WTC11 (cell line): ENCODE results near the gene AGBL1. TPM values are rescaled to one million over a fixed set of nuclear protein-coding genes. Genes with fewer than 3 reads are reported as not detected.

ENCODE experiments used
- ATAC-seq: fragments of 200-7000 bp; cut with Tn5 transposase; 2 replicates; pipeline ENCODE4 v1.10.0; 2021; ENCODE audit warnings: mild to moderate bottlenecking, moderate library complexity
- CTCF ChIA-PET: fragments of 300-600 bp; sonication (Branson Sonifier 250); formaldehyde crosslinking; loops from one replicate; lab custom pipeline; 2021; ENCODE audit warnings: antibody characterized with exemption; lab: Charles Lee
- POLR2A ChIA-PET: fragments of 350-600 bp; sonication (Branson Sonifier 250); formaldehyde crosslinking; loops from one replicate; lab custom pipeline; 2021; ENCODE audit warnings: antibody characterized with exemption; lab: Charles Lee
- DNase-seq: peaks from one replicate; pipeline ENCODE4 v3.0.0; 2021; ENCODE audit warnings: low spot score
- H3K27ac Mint-ChIP-seq: 2 replicates; pipeline ENCODE4 v1.8.0; 2021; ENCODE audit warnings: mixed read lengths
- H3K27me3 Mint-ChIP-seq: 2 replicates; pipeline ENCODE4 v1.8.0; 2021; ENCODE audit warnings: low read depth, mild to moderate bottlenecking, moderate library complexity, mixed read lengths
- H3K36me3 Mint-ChIP-seq: 2 replicates; pipeline ENCODE4 v1.8.0; 2021; ENCODE audit warnings: mixed read lengths
- H3K4me1 Mint-ChIP-seq: 2 replicates; pipeline ENCODE4 v1.8.0; 2022; ENCODE audit warnings: mixed read lengths
- H3K4me3 Mint-ChIP-seq: 2 replicates; pipeline ENCODE4 v1.8.0; 2021; ENCODE audit warnings: mild to moderate bottlenecking, moderate library complexity, mixed read lengths
- H3K9me3 Mint-ChIP-seq: 2 replicates; pipeline ENCODE4 v1.8.0; 2021; ENCODE audit warnings: mixed read lengths
- ELF4 ChIP-seq: sonication (generic); formaldehyde crosslinking; IDR thresholded peaks from 2 replicates; pipeline ENCODE4 v1.8.1; 2022; ENCODE audit warnings: low read depth, mild to moderate bottlenecking, moderate library complexity, missing genetic modification reagents
- ETV6 ChIP-seq: sonication (generic); formaldehyde crosslinking; IDR thresholded peaks from 2 replicates; pipeline ENCODE4 v1.8.1; 2022; ENCODE audit warnings: mild to moderate bottlenecking, missing genetic modification reagents
- IRF2 ChIP-seq: sonication (generic); formaldehyde crosslinking; IDR thresholded peaks from 2 replicates; pipeline ENCODE4 v1.8.0; 2022; ENCODE audit warnings: low read depth, missing genetic modification reagents, borderline replicate concordance
- KAT7 ChIP-seq: sonication (generic); formaldehyde crosslinking; IDR thresholded peaks from 2 replicates; pipeline ENCODE4 v1.8.1; 2023; ENCODE audit warnings: missing genetic modification reagents, mild to moderate bottlenecking, borderline replicate concordance
- MXD4 ChIP-seq: fragments of 250-450 bp; sonication (Bioruptor Pico); IDR thresholded peaks from 2 replicates; pipeline ENCODE4 v1.8.0; 2021; ENCODE audit warnings: mild to moderate bottlenecking, moderate library complexity, borderline replicate concordance
- NFE2L1 ChIP-seq: sonication (generic); formaldehyde crosslinking; IDR thresholded peaks from 2 replicates; pipeline ENCODE4 v1.8.1; 2023; ENCODE audit warnings: missing genetic modification reagents
- NFYB ChIP-seq: sonication (generic); formaldehyde crosslinking; conservative IDR thresholded peaks from 2 replicates; pipeline ENCODE4 v1.8.0; 2022; ENCODE audit warnings: low read depth, missing genetic modification reagents
- NR3C1 ChIP-seq: sonication (generic); formaldehyde crosslinking; conservative IDR thresholded peaks from 2 replicates; pipeline ENCODE4 v1.8.1; 2023; ENCODE audit warnings: low read depth, mild to moderate bottlenecking, missing genetic modification reagents
- OVOL2 ChIP-seq: fragments of 250-450 bp; sonication (Bioruptor Pico); IDR thresholded peaks from 2 replicates; pipeline ENCODE4 v1.9.0; 2021; ENCODE audit warnings: mild to moderate bottlenecking, borderline replicate concordance
- RELA ChIP-seq: sonication (generic); formaldehyde crosslinking; IDR thresholded peaks from 2 replicates; pipeline ENCODE4 v1.8.1; 2022; ENCODE audit warnings: missing genetic modification reagents, mild to moderate bottlenecking, borderline replicate concordance
- TCF7 ChIP-seq: sonication (generic); formaldehyde crosslinking; IDR thresholded peaks from 2 replicates; pipeline ENCODE4 v1.8.0; 2022; ENCODE audit warnings: mild to moderate bottlenecking, low read depth, missing genetic modification reagents, moderate library complexity
- TEAD1 ChIP-seq: sonication (generic); formaldehyde crosslinking; IDR thresholded peaks from 2 replicates; pipeline ENCODE4 v1.8.0; 2022; ENCODE audit warnings: mild to moderate bottlenecking, missing genetic modification reagents
- ZNF219 ChIP-seq: sonication (generic); formaldehyde crosslinking; IDR thresholded peaks from 2 replicates; pipeline ENCODE4 v1.8.0; 2023; ENCODE audit warnings: missing genetic modification reagents, mild to moderate bottlenecking, borderline replicate concordance
- ZNF263 ChIP-seq: sonication (generic); formaldehyde crosslinking; IDR thresholded peaks from 2 replicates; pipeline ENCODE4 v1.8.1; 2022; ENCODE audit warnings: low read depth, mild to moderate bottlenecking, moderate library complexity, missing genetic modification reagents
- total RNA-seq: library from RNA; stranded (reverse); gene quantifications from 3 replicates; pipeline ENCODE4 v1.2.3, GENCODE V29; 2021
- TF ChIP-seq, protein P1 (sequence below): sonication (generic); formaldehyde crosslinking; IDR thresholded peaks from 2 replicates; pipeline ENCODE4 v1.8.1; 2022; ENCODE audit warnings: low read depth, mild to moderate bottlenecking, moderate library complexity, missing genetic modification reagents, borderline replicate concordance
- TF ChIP-seq, protein P2 (sequence below): sonication (generic); formaldehyde crosslinking; IDR thresholded peaks from 2 replicates; pipeline ENCODE4 v1.8.1; 2023; ENCODE audit warnings: mild to moderate bottlenecking, missing genetic modification reagents, moderate library complexity
- TF ChIP-seq, protein P3 (sequence below): sonication (generic); formaldehyde crosslinking; conservative IDR thresholded peaks from 2 replicates; pipeline ENCODE4 v1.8.1; 2023; ENCODE audit warnings: mild to moderate bottlenecking, low read depth, missing genetic modification reagents, moderate library complexity
- TF ChIP-seq, protein P4 (sequence below): sonication (generic); formaldehyde crosslinking; IDR thresholded peaks from 2 replicates; pipeline ENCODE4 v1.8.0; 2022; ENCODE audit warnings: missing genetic modification reagents
- TF ChIP-seq, protein P5 (sequence below): fragments of 250-450 bp; sonication (Bioruptor Pico); IDR thresholded peaks from 2 replicates; pipeline ENCODE4 v1.8.0; 2021; ENCODE audit warnings: mild to moderate bottlenecking

AGBL1 gene
- total RNA-seq, 1 experiment from 2014 or later = not detected

DNA sequence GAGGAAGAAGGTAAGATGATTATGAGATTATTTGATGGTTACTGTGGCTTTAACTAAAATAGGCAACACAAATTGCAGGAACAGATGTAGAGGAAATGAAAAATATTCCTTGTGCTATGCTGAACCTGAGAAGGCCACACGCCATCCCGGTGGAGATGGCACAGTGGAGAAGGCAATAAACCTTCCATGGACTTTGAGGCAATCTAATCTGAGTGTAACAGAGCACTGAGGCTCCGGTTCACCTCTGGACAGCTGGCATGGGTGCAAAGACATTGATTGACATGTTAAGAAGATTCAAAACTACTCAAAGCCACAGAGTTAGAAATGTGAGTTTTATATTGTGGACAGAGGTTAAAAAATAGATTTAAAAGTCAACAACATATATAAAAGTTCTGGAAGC, 535.7 kb downstream of the AGBL1 start:
- Mint-ChIP-seq H3K4me3 (no peak overlapping the region), H3K36me3 (peaks cover 12% of the 10 kb centered on the region), H3K27me3 (no peaks in the 10 kb centered on the region; the same call in 1 of the 2 replicates), H3K27ac (no peak overlapping the region), H3K9me3 (peaks cover 22% of the 10 kb centered on the region), H3K4me1 (peaks cover 40% of the 10 kb centered on the region)
- no peak for TF ChIP-seq NFYB (CRISPR knock-in tag)
- TF ChIP-seq NFE2L1 (CRISPR knock-in tag) = no peak
- no peak for TF ChIP-seq MXD4 (CRISPR knock-in tag)
- no peak for TF ChIP-seq RELA (CRISPR knock-in tag)
- no peak for TF ChIP-seq ZNF219 (CRISPR knock-in tag)
- TF ChIP-seq ZNF263 = no peak
- TF ChIP-seq ETV6 (CRISPR knock-in tag) = no peak
- TF ChIP-seq, protein P1, sequence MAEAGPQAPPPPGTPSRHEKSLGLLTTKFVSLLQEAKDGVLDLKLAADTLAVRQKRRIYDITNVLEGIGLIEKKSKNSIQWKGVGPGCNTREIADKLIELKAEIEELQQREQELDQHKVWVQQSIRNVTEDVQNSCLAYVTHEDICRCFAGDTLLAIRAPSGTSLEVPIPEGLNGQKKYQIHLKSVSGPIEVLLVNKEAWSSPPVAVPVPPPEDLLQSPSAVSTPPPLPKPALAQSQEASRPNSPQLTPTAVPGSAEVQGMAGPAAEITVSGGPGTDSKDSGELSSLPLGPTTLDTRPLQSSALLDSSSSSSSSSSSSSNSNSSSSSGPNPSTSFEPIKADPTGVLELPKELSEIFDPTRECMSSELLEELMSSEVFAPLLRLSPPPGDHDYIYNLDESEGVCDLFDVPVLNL = no peak
- ATAC-seq (no peak), DNase-seq (no peak)
- ChIA-PET CTCF (no interaction called here), POLR2A (no interaction called here)

DNA sequence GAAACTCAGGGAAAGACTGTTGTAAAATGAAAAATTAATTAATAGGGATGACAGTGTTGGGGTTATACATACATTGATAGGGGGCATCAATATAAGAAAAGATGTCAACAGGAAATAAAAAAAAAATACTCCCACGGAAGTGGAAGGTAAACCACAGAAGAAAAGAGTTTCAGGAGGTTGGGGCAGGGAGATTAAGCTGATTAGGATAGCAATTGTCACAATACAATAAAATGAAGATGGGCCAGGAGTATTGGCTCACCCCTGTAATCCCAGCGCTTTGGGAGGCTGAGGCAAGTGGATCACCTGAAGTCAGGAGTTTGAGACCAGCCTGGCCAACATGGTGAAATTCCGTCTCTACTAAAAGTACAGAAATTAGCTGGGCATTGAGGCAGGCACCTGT, 536.1 kb downstream of the AGBL1 start:
- ATAC-seq (no peak), DNase-seq (no peak)
- peaks cover 12% of the 10 kb centered on the region for H3K36me3 Mint-ChIP-seq
- no peak overlapping the region for H3K4me3 Mint-ChIP-seq
- POLR2A ChIA-PET = no interaction called here
- no peak overlapping the region for H3K27ac Mint-ChIP-seq
- H3K27me3 Mint-ChIP-seq = no peaks in the 10 kb centered on the region; the same call in 1 of the 2 replicates
- peaks cover 22% of the 10 kb centered on the region for H3K9me3 Mint-ChIP-seq
- CTCF ChIA-PET = no interaction called here
- H3K4me1 Mint-ChIP-seq = peaks cover 40% of the 10 kb centered on the region
- no peak for TF ChIP-seq TEAD1 (CRISPR knock-in tag)
- TF ChIP-seq ELF4 (CRISPR knock-in tag) = no peak
- TF ChIP-seq, protein P2, sequence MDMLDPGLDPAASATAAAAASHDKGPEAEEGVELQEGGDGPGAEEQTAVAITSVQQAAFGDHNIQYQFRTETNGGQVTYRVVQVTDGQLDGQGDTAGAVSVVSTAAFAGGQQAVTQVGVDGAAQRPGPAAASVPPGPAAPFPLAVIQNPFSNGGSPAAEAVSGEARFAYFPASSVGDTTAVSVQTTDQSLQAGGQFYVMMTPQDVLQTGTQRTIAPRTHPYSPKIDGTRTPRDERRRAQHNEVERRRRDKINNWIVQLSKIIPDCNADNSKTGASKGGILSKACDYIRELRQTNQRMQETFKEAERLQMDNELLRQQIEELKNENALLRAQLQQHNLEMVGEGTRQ (CRISPR knock-in tag) = no peak

DNA sequence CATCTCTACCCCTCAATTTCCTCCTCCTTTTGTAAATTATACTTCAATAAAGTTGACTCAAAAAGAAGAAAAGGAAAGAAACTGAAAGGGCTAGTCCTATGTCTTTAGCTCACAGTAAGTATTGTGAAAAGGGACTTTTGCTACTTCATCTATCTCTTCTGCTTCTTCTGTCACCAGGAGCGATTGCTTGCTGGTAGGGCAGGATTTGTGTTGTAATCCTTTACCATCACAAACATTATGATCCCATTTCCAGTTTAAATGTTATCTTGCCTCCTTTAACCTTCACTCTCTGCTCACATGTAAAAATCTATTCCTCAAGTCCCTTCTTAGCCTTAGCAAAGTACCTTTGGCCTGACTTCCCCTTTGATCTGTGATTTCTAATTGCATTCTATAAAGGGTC, 537.1 kb downstream of the AGBL1 start:
- H3K4me1 Mint-ChIP-seq = peaks cover 37% of the 10 kb centered on the region
- H3K36me3 Mint-ChIP-seq = peaks cover 12% of the 10 kb centered on the region
- H3K27ac Mint-ChIP-seq = no peak overlapping the region
- H3K9me3 Mint-ChIP-seq = peaks cover 22% of the 10 kb centered on the region
- DNase-seq (no peak), ATAC-seq (no peak)
- POLR2A ChIA-PET = no interaction called here
- H3K4me3 Mint-ChIP-seq = no peak overlapping the region
- TF ChIP-seq NR3C1 (no peak), TCF7 (no peak), KAT7 (no peak), OVOL2 (CRISPR knock-in tag) (no peak), ETV6 (CRISPR knock-in tag) (no peak), IRF2 (no peak)
- TF ChIP-seq, protein P2 (CRISPR knock-in tag) = no peak
- TF ChIP-seq, protein P3, sequence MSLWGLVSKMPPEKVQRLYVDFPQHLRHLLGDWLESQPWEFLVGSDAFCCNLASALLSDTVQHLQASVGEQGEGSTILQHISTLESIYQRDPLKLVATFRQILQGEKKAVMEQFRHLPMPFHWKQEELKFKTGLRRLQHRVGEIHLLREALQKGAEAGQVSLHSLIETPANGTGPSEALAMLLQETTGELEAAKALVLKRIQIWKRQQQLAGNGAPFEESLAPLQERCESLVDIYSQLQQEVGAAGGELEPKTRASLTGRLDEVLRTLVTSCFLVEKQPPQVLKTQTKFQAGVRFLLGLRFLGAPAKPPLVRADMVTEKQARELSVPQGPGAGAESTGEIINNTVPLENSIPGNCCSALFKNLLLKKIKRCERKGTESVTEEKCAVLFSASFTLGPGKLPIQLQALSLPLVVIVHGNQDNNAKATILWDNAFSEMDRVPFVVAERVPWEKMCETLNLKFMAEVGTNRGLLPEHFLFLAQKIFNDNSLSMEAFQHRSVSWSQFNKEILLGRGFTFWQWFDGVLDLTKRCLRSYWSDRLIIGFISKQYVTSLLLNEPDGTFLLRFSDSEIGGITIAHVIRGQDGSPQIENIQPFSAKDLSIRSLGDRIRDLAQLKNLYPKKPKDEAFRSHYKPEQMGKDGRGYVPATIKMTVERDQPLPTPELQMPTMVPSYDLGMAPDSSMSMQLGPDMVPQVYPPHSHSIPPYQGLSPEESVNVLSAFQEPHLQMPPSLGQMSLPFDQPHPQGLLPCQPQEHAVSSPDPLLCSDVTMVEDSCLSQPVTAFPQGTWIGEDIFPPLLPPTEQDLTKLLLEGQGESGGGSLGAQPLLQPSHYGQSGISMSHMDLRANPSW (CRISPR knock-in tag) = no peak
- TF ChIP-seq, protein P4, sequence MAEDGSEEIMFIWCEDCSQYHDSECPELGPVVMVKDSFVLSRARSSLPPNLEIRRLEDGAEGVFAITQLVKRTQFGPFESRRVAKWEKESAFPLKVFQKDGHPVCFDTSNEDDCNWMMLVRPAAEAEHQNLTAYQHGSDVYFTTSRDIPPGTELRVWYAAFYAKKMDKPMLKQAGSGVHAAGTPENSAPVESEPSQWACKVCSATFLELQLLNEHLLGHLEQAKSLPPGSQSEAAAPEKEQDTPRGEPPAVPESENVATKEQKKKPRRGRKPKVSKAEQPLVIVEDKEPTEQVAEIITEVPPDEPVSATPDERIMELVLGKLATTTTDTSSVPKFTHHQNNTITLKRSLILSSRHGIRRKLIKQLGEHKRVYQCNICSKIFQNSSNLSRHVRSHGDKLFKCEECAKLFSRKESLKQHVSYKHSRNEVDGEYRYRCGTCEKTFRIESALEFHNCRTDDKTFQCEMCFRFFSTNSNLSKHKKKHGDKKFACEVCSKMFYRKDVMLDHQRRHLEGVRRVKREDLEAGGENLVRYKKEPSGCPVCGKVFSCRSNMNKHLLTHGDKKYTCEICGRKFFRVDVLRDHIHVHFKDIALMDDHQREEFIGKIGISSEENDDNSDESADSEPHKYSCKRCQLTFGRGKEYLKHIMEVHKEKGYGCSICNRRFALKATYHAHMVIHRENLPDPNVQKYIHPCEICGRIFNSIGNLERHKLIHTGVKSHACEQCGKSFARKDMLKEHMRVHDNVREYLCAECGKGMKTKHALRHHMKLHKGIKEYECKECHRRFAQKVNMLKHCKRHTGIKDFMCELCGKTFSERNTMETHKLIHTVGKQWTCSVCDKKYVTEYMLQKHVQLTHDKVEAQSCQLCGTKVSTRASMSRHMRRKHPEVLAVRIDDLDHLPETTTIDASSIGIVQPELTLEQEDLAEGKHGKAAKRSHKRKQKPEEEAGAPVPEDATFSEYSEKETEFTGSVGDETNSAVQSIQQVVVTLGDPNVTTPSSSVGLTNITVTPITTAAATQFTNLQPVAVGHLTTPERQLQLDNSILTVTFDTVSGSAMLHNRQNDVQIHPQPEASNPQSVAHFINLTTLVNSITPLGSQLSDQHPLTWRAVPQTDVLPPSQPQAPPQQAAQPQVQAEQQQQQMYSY (CRISPR knock-in tag) = no peak
- TF ChIP-seq, protein P5, sequence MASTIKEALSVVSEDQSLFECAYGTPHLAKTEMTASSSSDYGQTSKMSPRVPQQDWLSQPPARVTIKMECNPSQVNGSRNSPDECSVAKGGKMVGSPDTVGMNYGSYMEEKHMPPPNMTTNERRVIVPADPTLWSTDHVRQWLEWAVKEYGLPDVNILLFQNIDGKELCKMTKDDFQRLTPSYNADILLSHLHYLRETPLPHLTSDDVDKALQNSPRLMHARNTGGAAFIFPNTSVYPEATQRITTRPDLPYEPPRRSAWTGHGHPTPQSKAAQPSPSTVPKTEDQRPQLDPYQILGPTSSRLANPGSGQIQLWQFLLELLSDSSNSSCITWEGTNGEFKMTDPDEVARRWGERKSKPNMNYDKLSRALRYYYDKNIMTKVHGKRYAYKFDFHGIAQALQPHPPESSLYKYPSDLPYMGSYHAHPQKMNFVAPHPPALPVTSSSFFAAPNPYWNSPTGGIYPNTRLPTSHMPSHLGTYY = no peak
- H3K27me3 Mint-ChIP-seq = no peaks in the 10 kb centered on the region; the same call in 1 of the 2 replicates
- CTCF ChIA-PET = no interaction called here
